Spleen (tissue), 7 donors: ENCODE data around the gene RFNG.

Experiments
- CTCF ChIP-seq, 11 experiments: fragments of 200-600 bp in 7 of 11; fragments of 450-650 bp in 4 of 11; sonication (generic) in 4 of 11; IDR thresholded peaks in 8 of 11; conservative IDR thresholded peaks in 3 of 11; 1 replicate in 7 of 11; 2 replicates in 4 of 11; pipeline versions ENCODE4 v1.4.0 to v1.8.0; 2016 to 2021; ENCODE audit warnings: antibody characterized with exemption in 11 of 11, inconsistent platforms in 4 of 11, mild to moderate bottlenecking in 1 of 11
- POLR2A ChIP-seq, 3 donors: fragments of 450-650 bp; IDR thresholded peaks; one replicate each; pipeline ENCODE4 v1.5.1; 2017; ENCODE audit warnings: antibody characterized with exemption in 3 of 3, mild to moderate bottlenecking in 1 of 3
- POLR2AphosphoS5 ChIP-seq, 3 donors: sonication (generic); formaldehyde crosslinking; IDR thresholded peaks; one replicate each; pipeline ENCODE4 v1.5.1; 2017; ENCODE audit warnings: antibody characterized with exemption in 3 of 3
- donor health status: DM: no; HTN: no; CAD: no; lungs with moderate emphysema.
- donor health status: DM: no; HTN: no; CAD: no.
- donor health status: DM: no; HTN: no; CAD: no.

GRCh38 chr17:82049106-82049505 is 2.5 kb downstream of the RFNG start:
- no peak for TF ChIP-seq CTCF (IDR thresholded peaks at IDR 0.05 in 8 of 11, conservative IDR thresholded peaks at IDR 0.05 in 3 of 11)
- no peak for TF ChIP-seq POLR2A (IDR thresholded peaks at IDR 0.05)
- TF ChIP-seq POLR2AphosphoS5 (IDR thresholded peaks at IDR 0.05): no peak
